Activated CD4-positive, alpha-beta T cell treated with anti-CD3 and anti-CD28 coated beads, Interleukin-2, amount 10 ng/mL, durations not matched to agents 7 days and 5 days (primary cell): ENCODE measurements around the gene NRG3. TPM values are rescaled to one million over a fixed set of nuclear protein-coding genes. Genes with fewer than 3 reads are reported as not detected.
"Not testable (repeated sequence)": the region's sequence is repeated elsewhere in the genome, so short reads cannot be mapped to it uniquely, and the experiment has no call there.

Experiments
- CTCF ChIA-PET: fragments of 350-600 bp; sonication (Branson Sonifier 250); formaldehyde crosslinking; loops from one replicate; lab custom pipeline; 2021; ENCODE audit warnings: antibody characterized with exemption; lab: Charles Lee
- POLR2A ChIA-PET: fragments of 350-600 bp; sonication (Branson Sonifier 250); formaldehyde crosslinking; loops from one replicate; lab custom pipeline; 2021; ENCODE audit warnings: antibody characterized with exemption; lab: Charles Lee
- DNase-seq: peaks from one replicate; pipeline ENCODE4 v3.0.0-alpha.2; 2020
- H3K27ac Mint-ChIP-seq: one replicate; pipeline ENCODE4 v1.8.0; 2021; ENCODE audit warnings: mild to moderate bottlenecking, moderate library complexity, mixed read lengths
- H3K27me3 Mint-ChIP-seq: one replicate; pipeline ENCODE4 v1.8.0; 2021; ENCODE audit warnings: mixed read lengths
- H3K36me3 Mint-ChIP-seq: one replicate; pipeline ENCODE4 v1.8.0; 2021; ENCODE audit warnings: low read depth, mixed read lengths
- H3K4me1 Mint-ChIP-seq: one replicate; pipeline ENCODE4 v1.8.0; 2021; ENCODE audit warnings: mixed read lengths
- H3K4me3 Mint-ChIP-seq: one replicate; pipeline ENCODE4 v1.8.0; 2021; ENCODE audit warnings: mild to moderate bottlenecking, moderate library complexity, mixed read lengths
- H3K9me3 Mint-ChIP-seq: one replicate; pipeline ENCODE4 v1.8.0; 2021; ENCODE audit warnings: mixed read lengths
- total RNA-seq, 2 experiments: library from RNA; stranded (reverse); gene quantifications; one replicate each; pipeline ENCODE4 v1.2.3, GENCODE V29; 2021

The NRG3 gene
- total RNA-seq, 2 experiments from 2014 or later: not detected

DNA sequence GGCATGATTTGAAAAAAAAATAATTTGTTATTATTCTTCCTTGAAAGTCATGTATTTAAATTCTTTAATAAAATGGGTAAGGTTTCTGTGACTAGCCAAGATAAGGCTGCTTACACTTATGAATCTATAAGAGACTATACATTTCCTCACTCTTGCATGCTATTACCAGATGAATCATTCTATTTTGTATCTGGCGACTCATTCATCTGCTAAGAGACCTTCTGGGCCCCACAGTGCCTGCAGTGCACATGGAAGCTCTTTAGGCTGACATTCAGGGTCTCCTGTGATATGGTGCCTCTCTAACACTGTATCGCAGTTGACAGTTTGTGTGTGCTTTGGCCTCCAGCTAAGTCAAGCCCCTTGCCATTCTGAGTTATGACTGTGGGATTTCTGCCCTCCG, 121.9 kb downstream of the NRG3 start:
- Mint-ChIP-seq H3K4me3 (no peak overlapping the region), H3K36me3 (no peaks in the 10 kb centered on the region), H3K27ac (no peak overlapping the region), H3K9me3 (no peaks in the 10 kb centered on the region), H3K4me1 (no peaks in the 10 kb centered on the region), H3K27me3 (no peaks in the 10 kb centered on the region)
- ChIA-PET POLR2A (no interaction called here), CTCF (no interaction called here)
- DNase-seq: no peak

DNA sequence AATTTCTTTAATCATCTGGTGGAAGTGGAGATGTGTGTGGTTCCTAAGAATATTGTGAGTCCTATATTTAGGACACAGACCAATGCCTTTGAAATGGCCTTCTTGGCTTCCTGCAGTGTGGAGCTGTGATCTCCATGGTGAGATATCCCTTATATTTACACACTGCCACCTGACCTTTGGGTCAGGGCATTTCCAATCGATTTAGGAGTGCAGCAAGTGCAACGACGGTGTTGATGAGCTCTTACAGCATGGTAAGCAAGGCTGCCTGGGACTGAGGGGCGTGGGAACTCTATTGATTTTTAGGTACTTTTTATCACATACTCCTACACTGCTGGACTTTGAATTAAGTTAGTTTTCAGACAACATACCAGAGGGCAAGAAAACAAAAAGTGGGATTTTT, 146.0 kb downstream of the NRG3 start:
- ChIA-PET POLR2A (no interaction called here), CTCF (no interaction called here)
- no peaks in the 10 kb centered on the region for H3K36me3 Mint-ChIP-seq
- no peaks in the 10 kb centered on the region for H3K27me3 Mint-ChIP-seq
- H3K4me3 Mint-ChIP-seq: no peak overlapping the region
- H3K27ac Mint-ChIP-seq: no peak overlapping the region
- H3K9me3 Mint-ChIP-seq: peaks cover 2% of the 10 kb centered on the region
- DNase-seq: no peak
- H3K4me1 Mint-ChIP-seq: no peaks in the 10 kb centered on the region

DNA sequence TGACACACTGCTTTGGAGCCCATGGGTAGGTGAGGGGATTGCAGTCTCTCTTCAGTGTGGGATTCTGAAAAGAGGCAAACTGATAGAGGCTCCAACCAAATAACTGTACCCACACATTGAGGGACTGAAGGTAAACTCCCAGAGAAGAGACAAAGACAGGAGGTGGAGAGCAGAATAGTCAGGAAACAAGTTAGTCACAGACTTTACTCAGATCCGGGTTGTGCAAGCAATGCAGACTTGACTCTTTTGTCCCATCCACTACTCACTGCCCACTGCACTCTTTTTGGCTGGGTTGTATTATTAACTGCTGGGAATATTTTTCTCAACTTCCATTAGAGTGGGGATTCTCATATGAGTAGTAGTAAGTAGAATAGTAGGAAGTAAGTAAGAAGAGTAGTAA, 152.7 kb downstream of the NRG3 start:
- H3K36me3 Mint-ChIP-seq: no peaks in the 10 kb centered on the region

DNA sequence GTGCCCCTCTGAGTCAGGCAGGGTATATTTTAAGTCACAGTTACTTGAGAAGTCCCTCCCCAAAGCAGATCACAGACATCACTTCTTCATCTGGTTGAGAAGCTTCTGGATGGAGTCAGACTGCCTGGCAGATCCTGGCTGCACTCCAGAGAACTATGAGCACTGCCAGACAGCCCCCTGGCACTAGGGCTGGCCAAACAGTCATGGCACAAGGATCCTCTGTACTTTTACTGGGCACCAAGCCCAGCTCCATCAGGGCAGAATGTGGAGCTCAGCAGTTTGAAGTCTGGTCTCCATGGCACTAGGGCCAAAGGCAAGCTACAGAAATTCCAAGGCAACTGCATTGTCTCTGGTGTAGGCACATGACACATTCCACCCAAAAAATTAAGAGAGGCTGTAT, 162.1 kb downstream of the NRG3 start:
- POLR2A ChIA-PET: no interaction called here
- Mint-ChIP-seq H3K9me3 (peaks cover 2% of the 10 kb centered on the region), H3K36me3 (no peaks in the 10 kb centered on the region), H3K4me3 (no peak overlapping the region), H3K27ac (no peak overlapping the region), H3K4me1 (no peaks in the 10 kb centered on the region), H3K27me3 (no peaks in the 10 kb centered on the region)
- CTCF ChIA-PET: no interaction called here
- no peak for DNase-seq

More for the DNA sequence above, 152.7 kb downstream of the NRG3 start:
- ChIA-PET POLR2A (no interaction called here), CTCF (no interaction called here)
- Mint-ChIP-seq H3K27me3 (no peaks in the 10 kb centered on the region), H3K9me3 (no peaks in the 10 kb centered on the region), H3K27ac (no peak overlapping the region), H3K4me3 (no peak overlapping the region), H3K4me1 (no peaks in the 10 kb centered on the region)
- DNase-seq: no peak

DNA sequence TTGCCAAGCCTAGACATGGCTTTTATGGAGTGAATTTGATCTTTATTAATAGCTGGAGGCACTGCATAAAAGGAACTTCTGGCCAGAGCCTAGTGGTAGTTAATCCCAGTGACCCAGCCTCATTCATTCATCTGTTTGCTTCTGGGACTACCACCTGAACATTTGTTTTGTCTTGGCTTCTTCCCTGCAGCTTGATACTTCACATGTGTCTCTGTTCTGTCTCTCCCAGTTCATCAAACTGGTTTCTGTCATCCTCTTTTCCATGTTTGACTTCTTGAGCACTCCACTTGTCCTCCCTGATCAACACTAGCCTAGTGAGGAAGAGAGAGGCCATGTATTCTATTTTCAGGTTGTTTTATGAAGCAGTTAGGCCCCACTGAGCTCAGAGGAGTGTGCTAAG, 163.6 kb downstream of the NRG3 start:
- CTCF ChIA-PET: no interaction called here
- no peak for DNase-seq
- no peaks in the 10 kb centered on the region for H3K36me3 Mint-ChIP-seq
- POLR2A ChIA-PET: no interaction called here
- no peaks in the 10 kb centered on the region for H3K27me3 Mint-ChIP-seq
- no peaks in the 10 kb centered on the region for H3K4me1 Mint-ChIP-seq
- H3K27ac Mint-ChIP-seq: no peak overlapping the region
- H3K9me3 Mint-ChIP-seq: peaks cover 2% of the 10 kb centered on the region
- no peak overlapping the region for H3K4me3 Mint-ChIP-seq

DNA sequence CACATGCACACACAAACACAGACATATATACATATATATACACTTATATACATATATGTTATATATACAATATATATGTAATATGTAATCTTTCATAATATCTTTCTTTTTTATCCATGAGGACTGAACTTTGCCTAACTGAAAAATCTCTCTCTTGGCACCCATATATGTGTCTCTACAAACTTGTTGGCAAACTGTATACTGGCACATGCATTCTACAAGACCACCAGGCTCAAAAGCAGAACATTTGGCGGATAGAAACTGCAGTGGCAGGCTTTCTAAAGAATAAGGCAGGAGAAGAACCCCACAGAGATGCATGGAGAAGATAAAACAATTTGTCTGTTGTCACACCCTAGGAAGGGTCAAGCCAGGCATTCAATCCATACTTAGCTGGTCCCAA, 165.3 kb downstream of the NRG3 start:
- CTCF ChIA-PET: no interaction called here
- H3K27ac Mint-ChIP-seq: no peak overlapping the region
- H3K4me1 Mint-ChIP-seq: no peaks in the 10 kb centered on the region
- H3K36me3 Mint-ChIP-seq: no peaks in the 10 kb centered on the region
- POLR2A ChIA-PET: no interaction called here
- H3K4me3 Mint-ChIP-seq: no peak overlapping the region
- H3K9me3 Mint-ChIP-seq: peaks cover 2% of the 10 kb centered on the region
- H3K27me3 Mint-ChIP-seq: no peaks in the 10 kb centered on the region
- no peak for DNase-seq

DNA sequence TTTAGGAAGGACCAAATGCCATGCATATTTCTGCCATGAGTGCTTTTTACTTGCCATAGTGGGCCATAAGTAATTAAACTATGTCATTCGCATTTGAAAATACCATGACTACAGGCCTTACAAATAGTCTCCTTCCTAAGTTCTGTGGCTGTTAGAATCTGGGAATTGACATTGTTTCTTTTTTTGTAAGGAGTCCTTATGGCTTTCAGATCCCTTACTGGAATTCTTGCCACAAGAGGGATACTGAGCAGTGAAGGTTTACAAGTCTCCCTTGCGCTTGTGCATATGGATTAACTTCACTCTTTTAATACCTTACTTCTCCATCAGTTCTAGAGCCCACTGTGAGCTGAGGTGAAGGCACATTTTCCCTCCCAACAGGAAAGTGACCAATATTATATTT, 166.0 kb downstream of the NRG3 start:
- no peak for DNase-seq
- POLR2A ChIA-PET: no interaction called here
- Mint-ChIP-seq H3K9me3 (peaks cover 2% of the 10 kb centered on the region), H3K27ac (no peak overlapping the region), H3K4me1 (no peaks in the 10 kb centered on the region), H3K27me3 (no peaks in the 10 kb centered on the region), H3K36me3 (no peaks in the 10 kb centered on the region), H3K4me3 (no peak overlapping the region)
- CTCF ChIA-PET: no interaction called here

DNA sequence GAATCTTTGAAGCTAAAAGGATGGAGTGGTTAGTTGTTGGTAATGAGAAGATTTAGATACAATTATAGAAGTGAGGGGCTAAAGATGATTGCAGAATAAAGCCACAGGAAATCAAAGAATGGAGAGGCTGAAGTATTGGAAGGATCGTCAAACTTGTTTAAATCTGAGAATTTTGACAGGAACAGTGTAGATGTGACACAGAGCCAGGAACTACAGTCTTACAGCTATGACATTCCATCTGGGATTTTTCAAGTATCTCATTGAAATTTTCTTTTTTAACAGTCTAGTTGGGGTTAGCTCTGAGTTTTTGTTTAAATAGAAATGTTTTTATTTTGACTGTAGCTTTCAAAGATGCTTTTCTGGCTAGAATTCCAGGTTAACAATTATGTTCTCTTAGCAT, 181.4 kb downstream of the NRG3 start:
- Mint-ChIP-seq H3K27ac (no peak overlapping the region), H3K27me3 (no peaks in the 10 kb centered on the region), H3K36me3 (no peaks in the 10 kb centered on the region), H3K4me3 (no peak overlapping the region), H3K4me1 (no peaks in the 10 kb centered on the region), H3K9me3 (no peaks in the 10 kb centered on the region)
- no peak for DNase-seq
- POLR2A ChIA-PET: no interaction called here
- CTCF ChIA-PET: no interaction called here

DNA sequence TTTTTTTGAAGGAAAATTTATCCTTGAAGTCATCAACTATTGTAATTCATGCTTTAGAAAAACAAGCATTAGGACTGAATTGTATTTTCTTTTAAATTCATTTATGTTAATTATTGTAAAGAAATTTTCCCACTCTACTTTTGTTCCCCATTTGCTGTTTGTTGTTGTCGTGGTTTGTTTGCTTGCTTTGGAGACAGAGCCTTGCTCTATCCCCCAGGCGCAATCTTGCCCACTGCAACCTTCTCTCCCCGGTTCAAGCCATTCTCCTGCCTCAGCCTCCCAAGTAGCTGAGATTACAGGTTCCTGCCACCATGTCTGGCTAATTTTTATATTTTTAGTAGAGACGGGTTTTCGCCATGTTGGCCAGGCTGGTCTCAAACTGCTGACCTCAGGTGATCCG, 192.2 kb downstream of the NRG3 start:
- H3K9me3 Mint-ChIP-seq, CTCF ChIA-PET, H3K36me3 Mint-ChIP-seq, H3K4me1 Mint-ChIP-seq, H3K27me3 Mint-ChIP-seq, H3K4me3 Mint-ChIP-seq, H3K27ac Mint-ChIP-seq, POLR2A ChIA-PET, DNase-seq: not testable (repeated sequence)

DNA sequence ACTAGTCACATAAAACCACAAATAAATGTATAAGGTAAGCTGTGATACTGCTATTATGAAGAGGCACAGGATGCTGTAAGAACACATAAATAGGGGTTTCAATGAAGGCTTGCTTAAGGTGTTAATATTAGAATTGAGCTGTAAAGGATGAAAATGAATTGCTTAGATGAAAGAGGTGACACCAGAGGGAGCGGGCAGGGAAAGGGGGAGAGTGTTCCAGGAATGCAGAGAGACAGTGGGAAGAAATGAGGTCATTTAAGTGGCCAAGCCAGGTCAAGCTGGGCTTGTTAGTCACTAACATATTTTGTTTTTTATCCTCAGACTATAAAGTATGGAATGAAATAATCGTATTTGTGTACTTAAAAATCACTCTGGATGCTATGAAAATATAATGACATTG, 193.5 kb downstream of the NRG3 start:
- ChIA-PET POLR2A (no interaction called here), CTCF (no interaction called here)
- no peak for DNase-seq
- Mint-ChIP-seq H3K27me3 (no peaks in the 10 kb centered on the region), H3K9me3 (no peaks in the 10 kb centered on the region), H3K4me3 (no peak overlapping the region), H3K4me1 (no peaks in the 10 kb centered on the region), H3K27ac (no peak overlapping the region), H3K36me3 (no peaks in the 10 kb centered on the region)

DNA sequence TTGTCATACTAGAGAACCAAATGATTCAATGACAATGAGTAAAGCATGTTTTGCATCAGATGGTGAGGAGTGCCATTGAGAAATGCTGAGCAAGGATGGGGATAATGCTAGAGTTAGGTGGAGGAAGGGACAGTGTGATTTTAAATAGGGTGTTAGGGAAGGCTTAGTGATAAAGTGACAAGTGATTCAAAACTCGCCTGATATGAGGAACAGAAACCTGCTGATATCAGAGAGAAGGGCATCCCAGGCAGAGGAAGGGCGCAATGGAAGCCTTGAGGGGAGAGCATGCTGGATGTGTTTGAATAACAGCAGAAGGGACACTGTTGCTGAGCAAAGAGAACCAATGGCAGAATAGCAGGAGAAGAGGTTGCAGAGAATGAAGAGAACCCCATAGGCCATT, 196.2 kb downstream of the NRG3 start:
- Mint-ChIP-seq H3K4me3 (no peak overlapping the region), H3K4me1 (no peaks in the 10 kb centered on the region), H3K36me3 (no peaks in the 10 kb centered on the region), H3K27me3 (no peaks in the 10 kb centered on the region), H3K9me3 (peaks cover 3% of the 10 kb centered on the region), H3K27ac (no peak overlapping the region)
- ChIA-PET POLR2A (no interaction called here), CTCF (no interaction called here)
- DNase-seq: no peak

DNA sequence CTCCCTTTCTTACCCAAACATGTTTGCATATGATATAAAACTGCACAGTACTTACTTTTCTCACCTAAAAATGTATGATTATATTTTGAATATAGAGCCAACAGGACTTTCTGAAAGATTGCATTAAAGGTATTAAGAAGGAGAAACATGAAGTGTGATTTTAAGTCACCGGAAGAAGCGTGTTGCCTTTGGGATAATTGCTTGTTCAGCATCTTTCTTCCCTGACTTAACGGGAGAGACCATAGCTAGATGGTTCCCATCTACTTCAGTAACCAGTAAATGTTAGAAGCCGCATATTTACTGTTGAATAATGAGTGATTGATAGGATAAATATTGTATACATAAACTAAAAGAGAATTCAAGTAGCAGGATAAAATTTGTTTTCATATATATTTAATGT, 197.1 kb downstream of the NRG3 start:
- no peak for DNase-seq
- H3K4me3 Mint-ChIP-seq: no peak overlapping the region
- H3K27ac Mint-ChIP-seq: no peak overlapping the region
- no peaks in the 10 kb centered on the region for H3K36me3 Mint-ChIP-seq
- ChIA-PET POLR2A (no interaction called here), CTCF (no interaction called here)
- peaks cover 3% of the 10 kb centered on the region for H3K9me3 Mint-ChIP-seq
- no peaks in the 10 kb centered on the region for H3K4me1 Mint-ChIP-seq
- no peaks in the 10 kb centered on the region for H3K27me3 Mint-ChIP-seq

DNA sequence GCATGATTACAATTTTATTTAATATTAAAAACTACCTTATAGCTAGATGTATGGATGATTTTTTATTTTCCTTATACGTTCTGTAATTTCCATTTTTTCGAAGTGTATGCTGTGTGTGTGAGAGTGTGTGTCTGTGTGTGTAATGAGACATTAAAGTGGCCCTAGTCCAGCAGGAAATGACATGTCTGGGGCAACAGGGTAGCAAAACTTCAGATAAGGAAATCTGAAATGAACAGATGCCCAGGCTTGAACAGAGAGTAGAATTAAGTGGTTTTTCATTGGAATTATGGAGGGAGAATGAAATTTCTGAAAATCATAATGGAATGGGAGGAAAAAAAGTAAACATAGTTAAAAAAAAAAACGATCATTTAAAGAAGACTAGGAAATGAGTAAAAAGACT, 200.6 kb downstream of the NRG3 start:
- H3K27me3 Mint-ChIP-seq: no peaks in the 10 kb centered on the region
- ChIA-PET CTCF (no interaction called here), POLR2A (no interaction called here)
- H3K36me3 Mint-ChIP-seq: no peaks in the 10 kb centered on the region
- H3K4me3 Mint-ChIP-seq: no peak overlapping the region
- H3K9me3 Mint-ChIP-seq: peaks cover 3% of the 10 kb centered on the region
- no peak for DNase-seq
- no peaks in the 10 kb centered on the region for H3K4me1 Mint-ChIP-seq
- no peak overlapping the region for H3K27ac Mint-ChIP-seq

DNA sequence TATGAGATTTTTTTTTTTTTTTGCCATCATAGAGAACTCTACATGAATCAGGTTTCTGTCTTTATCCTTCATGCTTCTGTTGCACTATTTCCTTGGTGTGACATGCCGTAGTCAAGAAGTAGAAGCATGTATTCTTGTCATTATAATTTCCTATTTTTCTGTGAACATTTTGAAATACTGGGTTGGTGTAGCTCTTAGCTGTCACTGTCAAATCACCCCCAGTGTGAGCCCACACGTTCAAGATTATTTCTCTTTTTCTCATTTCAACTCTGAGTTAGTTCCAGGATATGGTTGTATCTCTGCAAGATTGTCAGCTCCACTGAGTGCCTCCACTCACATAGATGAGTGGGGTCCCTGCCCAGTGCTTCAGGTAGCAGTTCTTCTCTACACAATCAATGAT, 209.5 kb downstream of the NRG3 start:
- POLR2A ChIA-PET: no interaction called here
- Mint-ChIP-seq H3K4me3 (no peak overlapping the region), H3K9me3 (peaks cover 6% of the 10 kb centered on the region), H3K27ac (no peak overlapping the region), H3K4me1 (no peaks in the 10 kb centered on the region), H3K27me3 (no peaks in the 10 kb centered on the region), H3K36me3 (no peaks in the 10 kb centered on the region)
- CTCF ChIA-PET: interaction anchor here (0.6 kb wide), 1 partner anchor 35 kb away, joined by 3 read pairs; no protein-coding TSS in a partner anchor
- DNase-seq: no peak
